GM19043 (cell line): ENCODE measurements around the gene PRR13.
"Not testable (repeated sequence)": the region's sequence is repeated elsewhere in the genome, so short reads cannot be mapped to it uniquely, and the experiment has no call there.

Experiments used
- ATAC-seq: cut with Tn5 transposase; IDR thresholded peaks from one replicate; pipeline ENCODE4 v1.9.1; 2021; ENCODE audit warnings: low read depth; ENCODE audit not compliant: unreplicated experiment

Gene PRR13

GRCh38 chr12:53441040-53441833 lies at the start of gene PRR13:
TSS of gene PRR13 (plus strand) at chr12:53441734. CDS start at chr12:53442715, 981 bp downstream.
- ATAC-seq: peak; percentile 95

DNA sequence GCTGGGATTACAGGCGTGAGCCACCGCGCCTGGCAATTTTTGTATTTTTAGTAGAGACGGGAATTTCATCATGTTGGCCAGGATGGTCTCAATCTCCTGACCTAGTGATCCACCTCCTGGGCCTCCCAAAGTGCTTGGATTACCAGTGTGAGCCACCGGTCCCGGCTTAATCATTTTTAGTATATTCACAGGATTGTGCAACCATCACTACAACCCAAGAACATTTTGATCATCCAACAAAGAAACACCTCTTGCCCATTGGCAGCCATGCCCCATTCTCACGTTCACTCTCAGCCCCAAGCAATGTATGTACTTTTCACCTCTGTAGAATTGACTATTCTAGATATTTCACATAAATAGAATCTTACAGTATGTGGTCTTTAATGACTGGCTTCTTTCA lies 41.6 kb upstream of the PRR13 start:
- no peak for ATAC-seq

- ATAC-seq: not testable (repeated sequence)
Observed at GRCh38 chr12:53402351-53402750, 39.2 kb upstream of the PRR13 start.

DNA sequence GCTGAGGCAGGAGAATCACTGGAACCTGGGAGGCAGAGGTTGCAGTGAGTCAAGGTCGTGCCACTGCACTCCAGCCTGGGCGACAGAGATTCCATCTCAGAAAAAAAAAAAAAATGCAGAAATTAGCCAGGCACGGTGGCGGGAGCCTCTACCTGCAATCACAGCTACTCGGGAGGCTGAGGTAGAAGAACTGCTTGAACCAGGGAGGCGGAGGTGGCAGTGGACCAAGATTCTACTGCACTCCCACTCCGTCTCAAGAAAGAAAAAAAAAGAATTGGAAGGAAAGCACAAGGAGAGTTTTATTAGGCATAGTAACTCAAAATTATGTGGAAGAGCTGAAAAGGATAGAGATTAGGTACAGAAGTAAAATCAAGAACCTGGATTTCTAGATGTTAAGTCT lies 38.7 kb upstream of the PRR13 start:
- ATAC-seq: no peak

DNA sequence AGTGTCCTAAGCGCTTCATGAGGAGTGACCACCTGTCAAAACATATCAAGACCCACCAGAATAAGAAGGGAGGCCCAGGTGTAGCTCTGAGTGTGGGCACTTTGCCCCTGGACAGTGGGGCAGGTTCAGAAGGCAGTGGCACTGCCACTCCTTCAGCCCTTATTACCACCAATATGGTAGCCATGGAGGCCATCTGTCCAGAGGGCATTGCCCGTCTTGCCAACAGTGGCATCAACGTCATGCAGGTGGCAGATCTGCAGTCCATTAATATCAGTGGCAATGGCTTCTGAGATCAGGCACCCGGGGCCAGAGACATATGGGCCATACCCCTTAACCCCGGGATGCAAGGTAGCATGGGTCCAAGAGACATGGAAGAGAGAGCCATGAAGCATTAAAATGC lies 30.6 kb upstream of the PRR13 start:
- no peak for ATAC-seq

- ATAC-seq: no peak
Observed at GRCh38 chr12:53413485-53414204, 27.9 kb upstream of the PRR13 start.

DNA sequence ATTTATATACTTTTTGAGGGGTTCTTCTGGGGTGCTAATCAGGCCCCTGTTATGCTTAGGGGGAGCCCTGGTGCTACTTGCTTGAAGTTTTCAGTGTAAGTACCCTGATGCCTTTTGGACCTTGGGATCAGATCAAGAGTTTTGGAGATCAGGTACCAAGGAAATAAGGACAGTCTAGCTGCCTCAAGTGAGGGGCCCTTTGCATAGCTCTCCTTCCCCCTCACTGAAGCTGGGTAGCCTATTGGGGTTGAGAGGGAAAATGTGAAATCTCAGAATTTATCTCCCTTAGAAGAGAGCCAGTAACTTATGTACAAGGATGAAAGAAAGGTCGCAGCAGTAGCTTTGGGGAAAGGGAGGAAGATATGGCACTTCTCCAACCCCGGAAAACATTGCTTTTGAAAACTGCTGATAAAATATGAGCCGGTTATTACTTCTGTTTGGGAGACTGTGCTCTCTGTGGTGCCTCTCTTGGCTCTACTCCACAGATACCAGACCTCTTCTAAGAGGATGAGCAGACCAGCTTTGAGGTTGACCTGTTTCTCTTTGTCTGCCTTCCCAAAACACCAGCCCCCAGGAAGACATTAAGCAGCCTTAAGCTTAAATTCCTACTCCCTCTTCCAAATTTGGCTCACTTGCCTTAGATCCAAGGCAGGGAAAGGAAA lies 26.6 kb upstream of the PRR13 start:
- no peak for ATAC-seq

- ATAC-seq: not testable (repeated sequence)
Observed at GRCh38 chr12:53415752-53416389, 25.7 kb upstream of the PRR13 start.

GRCh38 chr12:53417291-53417816 lies 24.2 kb upstream of the PRR13 start:
- ATAC-seq: not testable (repeated sequence)

DNA sequence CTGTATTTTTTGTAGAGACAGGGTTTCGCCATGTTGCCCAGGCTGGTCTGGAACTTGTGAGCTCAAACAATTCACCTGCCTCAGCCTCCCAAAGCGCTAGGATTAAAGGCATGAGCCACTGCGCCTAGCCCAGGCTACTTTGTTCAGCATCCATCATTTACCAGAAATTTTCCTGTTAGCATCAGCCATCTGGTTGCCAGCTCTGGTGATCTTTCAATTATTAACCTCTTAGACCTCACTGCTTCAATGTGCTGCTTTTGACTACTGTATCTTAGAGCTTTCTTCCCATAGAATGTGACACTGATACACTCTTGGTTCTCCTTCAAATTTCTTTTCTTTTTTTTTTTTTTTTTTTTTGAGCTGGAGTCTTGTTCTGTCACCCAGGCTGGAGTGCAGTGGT lies 23.3 kb upstream of the PRR13 start:
- peak; percentile 48 for ATAC-seq

DNA sequence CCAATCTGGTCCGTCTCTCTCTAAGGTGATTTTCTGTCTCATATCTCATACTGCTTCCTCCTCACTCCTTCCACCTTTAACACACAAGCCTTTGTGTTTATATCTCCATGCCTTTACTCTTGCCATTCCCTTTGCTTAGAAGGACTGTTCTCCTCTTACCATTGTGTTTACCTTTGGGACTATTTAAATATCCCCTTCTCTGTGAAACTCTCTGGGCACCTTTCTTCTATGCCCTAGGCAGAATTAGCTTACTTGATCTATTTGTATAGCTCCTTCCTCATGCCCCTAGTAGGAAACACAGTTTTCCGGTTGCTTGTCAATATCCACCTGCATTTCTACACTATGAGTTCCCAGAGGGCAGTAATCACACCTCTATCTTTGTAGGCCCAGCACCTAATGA lies 21.8 kb upstream of the PRR13 start:
- no peak for ATAC-seq

- ATAC-seq: not testable (repeated sequence)
Observed at GRCh38 chr12:53422247-53422646, 19.3 kb upstream of the PRR13 start.

- no peak for ATAC-seq
Observed at GRCh38 chr12:53423597-53423996, 17.9 kb upstream of the PRR13 start, which contains the start of gene AMHR2. TSS of gene AMHR2 (plus strand) at chr12:53423855. CDS start at chr12:53423935, 80 bp downstream.

- no peak for ATAC-seq
Observed at GRCh38 chr12:53424626-53425514, 16.7 kb upstream of the PRR13 start.

DNA sequence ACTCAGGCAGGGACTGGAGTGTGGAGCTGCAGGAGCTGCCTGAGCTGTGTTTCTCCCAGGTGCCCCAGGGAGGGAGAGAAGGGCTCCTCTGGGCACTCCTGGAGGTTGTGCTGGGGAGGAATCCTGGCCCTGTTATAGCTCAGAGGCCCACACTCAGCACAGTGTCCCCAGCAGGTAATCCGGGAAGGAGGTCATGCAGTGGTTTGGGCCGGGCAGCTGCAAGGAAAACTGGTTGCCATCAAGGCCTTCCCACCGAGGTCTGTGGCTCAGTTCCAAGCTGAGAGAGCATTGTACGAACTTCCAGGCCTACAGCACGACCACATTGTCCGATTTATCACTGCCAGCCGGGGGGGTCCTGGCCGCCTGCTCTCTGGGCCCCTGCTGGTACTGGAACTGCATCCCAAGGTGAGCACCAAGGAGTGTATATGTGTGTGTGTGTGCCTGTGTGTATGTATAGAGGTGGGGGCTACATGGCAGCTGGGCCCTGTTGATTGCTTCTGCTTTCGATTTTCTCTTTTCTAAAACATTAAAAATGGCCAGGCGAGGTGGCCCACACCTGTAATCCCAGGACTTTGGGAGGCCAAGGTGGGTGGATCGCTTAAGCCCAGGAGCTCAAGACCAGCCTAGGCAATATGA lies 15.9 kb upstream of the PRR13 start:
- ATAC-seq: no peak

DNA sequence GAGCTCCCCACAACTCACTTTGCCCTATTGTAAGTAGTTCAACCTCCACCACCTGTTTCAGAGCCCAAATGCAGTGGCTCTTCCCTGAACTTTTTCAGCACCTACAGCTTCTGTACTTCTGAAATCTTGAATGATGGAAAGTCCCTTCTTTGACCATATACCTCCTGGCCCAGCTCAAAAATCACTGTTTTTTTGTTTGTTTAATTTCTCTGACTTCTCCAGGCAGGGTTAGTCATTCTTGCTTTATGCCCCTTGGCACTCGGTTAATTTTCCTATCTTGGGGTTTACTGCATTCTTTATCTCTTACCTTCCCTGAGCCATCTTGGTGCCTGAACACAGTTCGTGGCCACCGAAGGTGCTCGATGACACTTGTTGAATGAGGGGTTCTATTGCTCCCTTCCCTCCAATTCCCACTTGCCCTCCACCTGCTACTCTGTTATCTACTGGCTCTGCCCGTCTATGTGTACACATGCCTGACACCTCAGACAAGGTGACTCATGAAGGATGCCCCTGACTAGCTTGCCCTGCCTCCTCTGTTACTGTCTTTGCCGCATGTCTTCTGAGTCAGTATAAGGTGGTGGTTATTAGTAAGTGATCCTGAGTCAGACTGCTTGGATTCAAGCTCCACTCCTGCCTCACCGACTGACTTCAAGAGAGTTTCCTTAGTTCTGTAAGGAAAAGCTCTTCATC lies 13.5 kb upstream of the PRR13 start:
- ATAC-seq: no peak

GRCh38 chr12:53428741-53429140 lies 12.8 kb upstream of the PRR13 start:
- no peak for ATAC-seq

DNA sequence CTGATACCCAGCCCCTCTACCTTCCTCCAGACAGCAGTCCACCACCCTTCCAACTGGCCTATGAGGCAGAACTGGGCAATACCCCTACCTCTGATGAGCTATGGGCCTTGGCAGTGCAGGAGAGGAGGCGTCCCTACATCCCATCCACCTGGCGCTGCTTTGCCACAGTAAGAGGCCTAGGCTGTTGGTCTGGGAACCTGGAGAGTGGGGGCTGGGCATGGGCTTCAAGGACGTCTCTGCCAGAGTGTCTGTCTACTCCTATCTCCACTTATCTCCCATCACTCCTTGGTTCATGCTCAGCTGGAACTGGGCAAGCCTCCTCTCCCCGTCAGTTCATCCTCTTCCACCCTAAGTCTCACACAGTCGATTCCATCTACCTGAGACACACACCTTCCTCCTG lies 11.4 kb upstream of the PRR13 start:
- no peak for ATAC-seq

DNA sequence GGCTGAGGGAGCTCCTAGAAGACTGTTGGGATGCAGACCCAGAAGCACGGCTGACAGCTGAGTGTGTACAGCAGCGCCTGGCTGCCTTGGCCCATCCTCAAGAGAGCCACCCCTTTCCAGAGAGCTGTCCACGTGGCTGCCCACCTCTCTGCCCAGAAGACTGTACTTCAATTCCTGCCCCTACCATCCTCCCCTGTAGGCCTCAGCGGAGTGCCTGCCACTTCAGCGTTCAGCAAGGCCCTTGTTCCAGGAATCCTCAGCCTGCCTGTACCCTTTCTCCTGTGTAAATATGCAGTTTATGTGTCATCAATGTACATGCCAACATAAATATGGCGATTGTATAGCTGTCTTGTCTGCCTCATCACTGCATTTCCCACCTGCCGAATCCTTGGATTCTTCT lies 10.3 kb upstream of the PRR13 start:
- no peak for ATAC-seq
